IMR-90 (cell line): ENCODE results near the gene MPL. TPM values are rescaled to one million over a fixed set of nuclear protein-coding genes. Genes with fewer than 3 reads are reported as not detected.
A peak's percentile ranks its signal among the peaks of the same experiment; 100 is the strongest.

Source experiments
- ATAC-seq: fragments of 200-7000 bp; cut with Tn5 transposase; 2 replicates; pipeline ENCODE4 v1.9.1; 2020; ENCODE audit warnings: low read depth, mild to moderate bottlenecking, moderate library complexity
- BruUV-seq: library from RNA; stranded (reverse); fragments of 400-500 nt; replicated peaks from 2 replicates; lab custom pipeline; 2021; lab: Mats Ljungman, UMichigan
- CTCF ChIA-PET: fragments of 300-600 bp; formaldehyde crosslinking; extraction: SDS; loops from one replicate; lab custom pipeline; 2021; ENCODE audit warnings: antibody characterized with exemption; lab: Yijun Ruan, JAX
- POLR2A ChIA-PET: fragments of 300-600 bp; sonication (Branson Sonifier 250); formaldehyde crosslinking; loops from one replicate; lab custom pipeline; 2022; ENCODE audit warnings: antibody characterized with exemption; ENCODE audit not compliant: unreplicated experiment; lab: Charles Lee
- DNase-seq: peaks from one replicate; pipeline ENCODE4 v3.0.0; 2013
- H2AFZ ChIP-seq: replicated peaks from 2 replicates; pipeline ENCODE3; 2013; ENCODE audit warnings: low read length, mild to moderate bottlenecking; ENCODE audit not compliant: poor library complexity
- H2AK5ac ChIP-seq: 2 replicates; pipeline ENCODE4 v1.6.1; 2013; ENCODE audit warnings: low read depth, low read length, inconsistent platforms
- H2AK9ac ChIP-seq: replicated peaks from 2 replicates; pipeline ENCODE3; 2013; ENCODE audit warnings: mild to moderate bottlenecking, low read depth, low read length, moderate library complexity; ENCODE audit not compliant: poor library complexity
- H2BK120ac ChIP-seq: 2 replicates; pipeline ENCODE4 v1.6.1; 2013; ENCODE audit warnings: low read depth, low read length, inconsistent platforms
- H2BK15ac ChIP-seq: 3 replicates; pipeline ENCODE4 v1.6.1; 2013; ENCODE audit warnings: low read depth, low read length, inconsistent platforms
- H2BK20ac ChIP-seq: 2 replicates; pipeline ENCODE4 v1.6.1; 2013; ENCODE audit warnings: low read depth, mild to moderate bottlenecking, inconsistent platforms, low read length, moderate library complexity
- H2BK5ac ChIP-seq: 2 replicates; pipeline ENCODE4 v1.6.1; 2013; ENCODE audit warnings: mild to moderate bottlenecking, low read depth, low read length, inconsistent platforms; ENCODE audit not compliant: poor library complexity, severe bottlenecking
- H3K14ac ChIP-seq: replicated peaks from 2 replicates; pipeline ENCODE4 v1.6.1; 2013; ENCODE audit warnings: low read depth, low read length, inconsistent platforms
- H3K18ac ChIP-seq: 2 replicates; pipeline ENCODE4 v1.6.1; 2013; ENCODE audit warnings: low read depth, low read length, control low read depth
- H3K23ac ChIP-seq: 2 replicates; pipeline ENCODE4 v1.6.1; 2013; ENCODE audit warnings: low read depth, low read length, inconsistent platforms
- H3K27ac ChIP-seq: 2 replicates; pipeline ENCODE4 v1.5.1; 2013; ENCODE audit warnings: mild to moderate bottlenecking, control low read depth, low read length; ENCODE audit not compliant: insufficient read depth
- H3K27me3 ChIP-seq: 2 replicates; pipeline ENCODE4 v1.6.1; 2013; ENCODE audit warnings: low read length; ENCODE audit not compliant: control insufficient read depth, insufficient read depth
- H3K36me3 ChIP-seq: 2 replicates; pipeline ENCODE4 v1.6.1; 2013; ENCODE audit warnings: low read length, mixed read lengths; ENCODE audit not compliant: control insufficient read depth, insufficient read depth
- H3K4ac ChIP-seq: 2 replicates; pipeline ENCODE4 v1.6.1; 2013; ENCODE audit warnings: low read depth, low read length, inconsistent platforms
- H3K4me1 ChIP-seq: 2 replicates; pipeline ENCODE4 v1.6.1; 2013; ENCODE audit warnings: low read length, mixed read lengths; ENCODE audit not compliant: control insufficient read depth, insufficient read depth
- H3K4me2 ChIP-seq: 2 replicates; pipeline ENCODE4 v1.6.1; 2013; ENCODE audit warnings: low read depth, mild to moderate bottlenecking, control low read depth, low read length, moderate library complexity
- H3K4me3 ChIP-seq: 2 replicates; pipeline ENCODE4 v1.5.1; 2013; ENCODE audit warnings: low read depth, mild to moderate bottlenecking, control low read depth, low read length, moderate library complexity; ENCODE audit not compliant: insufficient read depth
- H3K56ac ChIP-seq: 2 replicates; pipeline ENCODE4 v1.6.1; 2013; ENCODE audit warnings: low read length, inconsistent platforms; ENCODE audit not compliant: insufficient read depth; ENCODE audit errors: extremely low read depth
- H3K79me1 ChIP-seq, 2 experiments: 2 replicates each; pipeline ENCODE4 v1.6.1; 2013; ENCODE audit warnings: low read length in 2 of 2, inconsistent platforms in 1 of 2, low read depth in 1 of 2
- H3K9ac ChIP-seq: 2 replicates; pipeline ENCODE4 v1.6.1; 2013; ENCODE audit warnings: low read depth, low read length, control low read depth
- H3K9me1 ChIP-seq: 2 replicates; pipeline ENCODE4 v1.6.1; 2013; ENCODE audit warnings: low read length, inconsistent platforms; ENCODE audit not compliant: insufficient read depth
- H3K9me3 ChIP-seq: 2 replicates; pipeline ENCODE4 v1.6.1; 2013; ENCODE audit warnings: low read length; ENCODE audit not compliant: control insufficient read depth, insufficient read depth
- H4K20me1 ChIP-seq: 2 replicates; pipeline ENCODE4 v1.6.1; 2013; ENCODE audit warnings: low read length, inconsistent platforms; ENCODE audit not compliant: insufficient read depth
- H4K5ac ChIP-seq: 2 replicates; pipeline ENCODE4 v1.6.1; 2013; ENCODE audit warnings: mild to moderate bottlenecking, low read depth, low read length, control low read depth
- H4K8ac ChIP-seq, 2 experiments: 2 replicates each; pipeline ENCODE4 v1.6.1; 2013; ENCODE audit warnings: low read depth in 2 of 2, low read length in 2 of 2, control low read depth in 1 of 2, inconsistent platforms in 1 of 2
- H4K91ac ChIP-seq: 2 replicates; pipeline ENCODE4 v1.6.1; 2013; ENCODE audit warnings: low read depth, low read length, inconsistent platforms; ENCODE audit not compliant: insufficient read depth
- BHLHE40 ChIP-seq: fragments of 150-350 bp; IDR thresholded peaks from 2 replicates; pipeline ENCODE4 v1.6.1; 2016; ENCODE audit warnings: mild to moderate bottlenecking, low read depth, low read length
- CEBPB ChIP-seq: IDR thresholded peaks from 2 replicates; pipeline ENCODE4 v1.6.1; 2012; ENCODE audit warnings: low read depth, low read length, improper control_type of control experiment
- CHD1 ChIP-seq: IDR thresholded peaks from 2 replicates; pipeline ENCODE4 v1.6.1; 2012; ENCODE audit warnings: low read depth, low read length, improper control_type of control experiment
- MAZ ChIP-seq: IDR thresholded peaks from 2 replicates; pipeline ENCODE4 v1.6.1; 2012; ENCODE audit warnings: low read depth, mild to moderate bottlenecking, low read length, improper control_type of control experiment, moderate library complexity, borderline replicate concordance
- MXI1 ChIP-seq: IDR thresholded peaks from 2 replicates; pipeline ENCODE4 v1.6.1; 2012; ENCODE audit warnings: low read depth, mild to moderate bottlenecking, low read length, moderate library complexity, borderline replicate concordance
- POLR2A ChIP-seq: IDR thresholded peaks from 2 replicates; pipeline ENCODE4 v1.6.1; 2012; ENCODE audit warnings: mild to moderate bottlenecking, low read depth, low read length
- RFX5 ChIP-seq: IDR thresholded peaks from 2 replicates; pipeline ENCODE4 v1.8.0; 2012; ENCODE audit warnings: low read depth, mild to moderate bottlenecking, low read length, moderate library complexity
- SMC3 ChIP-seq: fragments of 150-350 bp; IDR thresholded peaks from 2 replicates; pipeline ENCODE4 v1.6.1; 2016; ENCODE audit warnings: low read depth, mild to moderate bottlenecking, antibody characterized with exemption, low read length, moderate library complexity
- WGBS, 2 experiments: methylation state at CpG; one replicate each; pipeline versions ENCODE4 v1.1.5 to v1.1.7; 2013; ENCODE audit warnings: missing lambda C conversion rate in 2 of 2; ENCODE audit not compliant: insufficient read length in 1 of 2; ENCODE audit errors: extremely low coverage in 2 of 2; 5-methylcytosine and 5-hydroxymethylcytosine counted together
- dilution Hi-C: fragments of 300-500 bp; cut with HindIII; formaldehyde crosslinking; loops from one replicate; pipeline ENCODE4 v1.14.3; 2018; ENCODE audit warnings: low sequenced_read_pairs; ENCODE audit not compliant: unreplicated experiment
- in situ Hi-C: fragments of 300-500 bp; cut with MboI; formaldehyde crosslinking; loops from 3 replicates; pipeline ENCODE4 v1.14.3; 2019; ENCODE audit warnings: low sequenced_read_pairs, inconsistent platforms, mixed read lengths
- intact Hi-C: fragments of 100-400 bp; cut with micrococcal nuclease; formaldehyde crosslinking; loops from 2 replicates; pipeline ENCODE4 v1.10.0; 2022
- polyA plus RNA-seq, 3 experiments: library from polyadenylated mRNA; depleted of rRNA; stranded (reverse); fragments of >200 nt; gene quantifications; 2 replicates each; pipeline ENCODE4 v1.2.3, GENCODE V29; 2012; ENCODE audit warnings: low replicate concordance in 1 of 3
- total RNA-seq: library from RNA; depleted of rRNA; stranded (reverse); fragments of >200 nt; gene quantifications from 2 replicates; pipeline ENCODE4 v1.2.3, GENCODE V29; 2012
- TF ChIP-seq, protein P1 (sequence below): conservative IDR thresholded peaks from 2 replicates; pipeline ENCODE4 v1.5.1; 2012; ENCODE audit warnings: mild to moderate bottlenecking, low read depth, low read length, improper control_type of control experiment
- TF ChIP-seq, protein P2 (sequence below): fragments of 150-350 bp; IDR thresholded peaks from 2 replicates; pipeline ENCODE4 v1.6.1; 2016; ENCODE audit warnings: low read depth, mild to moderate bottlenecking, low read length, moderate library complexity, borderline replicate concordance
- TF ChIP-seq, protein P3 (sequence below): fragments of 150-350 bp; IDR thresholded peaks from 2 replicates; pipeline ENCODE4 v1.6.1; 2017; ENCODE audit warnings: mild to moderate bottlenecking, antibody characterized with exemption, low read length, low read depth

The MPL gene
- total and polyA plus RNA-seq, 2 of the 4 experiments (the other 2 are of a cell fraction): 0.12 TPM; not detected in 1

DNA sequence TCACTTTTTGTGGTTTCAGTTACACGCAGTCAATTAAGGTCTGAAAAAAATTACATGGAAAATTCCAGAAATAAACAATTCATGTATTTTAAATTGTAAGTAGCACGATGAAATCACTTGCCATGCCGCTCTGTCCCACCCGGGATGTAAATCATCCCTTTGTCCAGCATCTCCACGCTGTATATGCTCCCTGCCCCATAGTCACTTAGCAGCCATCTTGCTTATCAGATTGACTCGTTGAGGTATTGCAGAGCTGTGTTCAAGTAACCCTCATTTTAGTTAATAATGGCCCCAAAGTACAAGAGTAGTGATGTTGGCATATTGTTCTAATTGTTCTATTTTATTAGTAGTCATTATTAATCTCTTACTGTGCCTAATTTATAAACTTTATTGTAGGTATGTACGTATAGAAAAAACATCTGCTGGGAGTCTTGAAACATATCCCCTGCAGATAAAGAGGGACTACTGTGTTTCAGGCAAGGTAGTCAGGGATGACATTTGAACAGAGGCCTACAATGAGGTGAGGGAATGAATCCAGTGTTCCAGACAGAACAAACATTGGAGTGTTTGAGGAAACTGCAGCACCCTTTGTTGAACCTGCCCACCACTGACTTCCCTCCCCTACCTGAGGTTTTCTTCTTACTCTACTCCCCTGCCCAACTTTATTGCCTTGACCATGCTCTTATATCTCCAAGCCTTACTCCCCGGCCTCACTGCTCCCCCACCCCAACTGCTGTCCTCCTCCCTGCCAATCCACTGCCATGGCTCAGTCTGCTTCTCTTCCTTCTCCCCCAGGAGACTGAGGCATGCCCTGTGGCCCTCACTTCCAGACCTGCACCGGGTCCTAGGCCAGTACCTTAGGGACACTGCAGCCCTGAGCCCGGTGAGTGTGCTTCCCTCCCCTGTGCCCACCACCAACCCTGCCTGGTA is 14.1 kb downstream of the MPL start:
- ATAC-seq (no peak), DNase-seq (no peak)
- peak overlapping the region; percentile 68 for H2AK5ac ChIP-seq
- no TSS peak for BruUV-seq
- H3K14ac ChIP-seq: no peak overlapping the region
- H3K4me3 ChIP-seq: no peak overlapping the region
- H4K91ac ChIP-seq: peak overlapping the region; percentile 62
- H3K27ac ChIP-seq: no peak overlapping the region
- peak overlapping the region; percentile 72; the same call in 2 of the 3 replicates for H2BK15ac ChIP-seq
- in situ Hi-C loops (loop anchor here (10.0 kb wide), 1 partner anchor 117 kb away; no protein-coding TSS in a partner anchor), intact Hi-C loops (no loop called here), dilution Hi-C loops (no loop called here)
- no peaks in the 10 kb centered on the region for H3K9me3 ChIP-seq
- 84% methylated on average over 2 of the region's 10 CpGs; no CpG with 5 or more reads in 1 of the 2 experiments for WGBS, 2 experiments
- no peak overlapping the region for H3K18ac ChIP-seq
- POLR2A ChIA-PET: no interaction called here
- H2AK9ac ChIP-seq: peak overlapping the region; percentile 15
- H3K56ac ChIP-seq: no peak overlapping the region
- H3K4me2 ChIP-seq: no peak overlapping the region
- no peak overlapping the region for H2BK5ac ChIP-seq
- H4K8ac ChIP-seq: no peak overlapping the region
- H3K23ac ChIP-seq: no peak overlapping the region
- H2AFZ ChIP-seq: peak overlapping the region; percentile 19
- H4K20me1 ChIP-seq: peaks cover 3% of the 10 kb centered on the region; the same call in 1 of the 2 replicates
- no peak overlapping the region for H4K5ac ChIP-seq
- TF ChIP-seq RFX5 (no peak), MXI1 (no peak), MAZ (no peak), CHD1 (no peak), SMC3 (no peak), BHLHE40 (no peak), POLR2A (no peak), CEBPB (no peak)
- TF ChIP-seq, protein P1, sequence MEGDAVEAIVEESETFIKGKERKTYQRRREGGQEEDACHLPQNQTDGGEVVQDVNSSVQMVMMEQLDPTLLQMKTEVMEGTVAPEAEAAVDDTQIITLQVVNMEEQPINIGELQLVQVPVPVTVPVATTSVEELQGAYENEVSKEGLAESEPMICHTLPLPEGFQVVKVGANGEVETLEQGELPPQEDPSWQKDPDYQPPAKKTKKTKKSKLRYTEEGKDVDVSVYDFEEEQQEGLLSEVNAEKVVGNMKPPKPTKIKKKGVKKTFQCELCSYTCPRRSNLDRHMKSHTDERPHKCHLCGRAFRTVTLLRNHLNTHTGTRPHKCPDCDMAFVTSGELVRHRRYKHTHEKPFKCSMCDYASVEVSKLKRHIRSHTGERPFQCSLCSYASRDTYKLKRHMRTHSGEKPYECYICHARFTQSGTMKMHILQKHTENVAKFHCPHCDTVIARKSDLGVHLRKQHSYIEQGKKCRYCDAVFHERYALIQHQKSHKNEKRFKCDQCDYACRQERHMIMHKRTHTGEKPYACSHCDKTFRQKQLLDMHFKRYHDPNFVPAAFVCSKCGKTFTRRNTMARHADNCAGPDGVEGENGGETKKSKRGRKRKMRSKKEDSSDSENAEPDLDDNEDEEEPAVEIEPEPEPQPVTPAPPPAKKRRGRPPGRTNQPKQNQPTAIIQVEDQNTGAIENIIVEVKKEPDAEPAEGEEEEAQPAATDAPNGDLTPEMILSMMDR: no peak
- TF ChIP-seq, protein P2, sequence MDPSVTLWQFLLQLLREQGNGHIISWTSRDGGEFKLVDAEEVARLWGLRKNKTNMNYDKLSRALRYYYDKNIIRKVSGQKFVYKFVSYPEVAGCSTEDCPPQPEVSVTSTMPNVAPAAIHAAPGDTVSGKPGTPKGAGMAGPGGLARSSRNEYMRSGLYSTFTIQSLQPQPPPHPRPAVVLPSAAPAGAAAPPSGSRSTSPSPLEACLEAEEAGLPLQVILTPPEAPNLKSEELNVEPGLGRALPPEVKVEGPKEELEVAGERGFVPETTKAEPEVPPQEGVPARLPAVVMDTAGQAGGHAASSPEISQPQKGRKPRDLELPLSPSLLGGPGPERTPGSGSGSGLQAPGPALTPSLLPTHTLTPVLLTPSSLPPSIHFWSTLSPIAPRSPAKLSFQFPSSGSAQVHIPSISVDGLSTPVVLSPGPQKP: no peak
- TF ChIP-seq, protein P3, sequence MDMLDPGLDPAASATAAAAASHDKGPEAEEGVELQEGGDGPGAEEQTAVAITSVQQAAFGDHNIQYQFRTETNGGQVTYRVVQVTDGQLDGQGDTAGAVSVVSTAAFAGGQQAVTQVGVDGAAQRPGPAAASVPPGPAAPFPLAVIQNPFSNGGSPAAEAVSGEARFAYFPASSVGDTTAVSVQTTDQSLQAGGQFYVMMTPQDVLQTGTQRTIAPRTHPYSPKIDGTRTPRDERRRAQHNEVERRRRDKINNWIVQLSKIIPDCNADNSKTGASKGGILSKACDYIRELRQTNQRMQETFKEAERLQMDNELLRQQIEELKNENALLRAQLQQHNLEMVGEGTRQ: no peak
- CTCF ChIA-PET: no interaction called here
- H3K79me1 ChIP-seq: no peaks in the 10 kb centered on the region
- 0 out of 2 replicates have a peak, but pooled peaks cover 7% of the 10 kb centered on the region for H3K27me3 ChIP-seq
- H3K4me1 ChIP-seq: peaks cover 15% of the 10 kb centered on the region
- 0 out of 2 replicates have a peak overlapping the region, but pooled peaks have one; percentile 51 for H3K4ac ChIP-seq
- peak overlapping the region; percentile 26; the same call in 1 of the 2 replicates for H2BK120ac ChIP-seq
- no peaks in the 10 kb centered on the region for H3K36me3 ChIP-seq
- H2BK20ac ChIP-seq: peak overlapping the region; percentile 39; the same call in 1 of the 2 replicates
- H3K9me1 ChIP-seq: peaks cover 13% of the 10 kb centered on the region
- H3K9ac ChIP-seq: no peak overlapping the region
